PC-9 (cell line): ENCODE measurements around the gene OR8D1.

Experiments
- EZH2 ChIP-seq: fragments of 200-600 bp; sonication (generic); IDR thresholded peaks from 2 replicates; pipeline ENCODE4 v1.8.0; 2017; ENCODE audit warnings: antibody characterized with exemption, low read depth
- TF ChIP-seq, protein P1 (sequence below): fragments of 200-600 bp; sonication (generic); conservative IDR thresholded peaks from 2 replicates; pipeline ENCODE4 v1.6.1; 2017; ENCODE audit warnings: mixed run types, antibody characterized with exemption, mild to moderate bottlenecking, moderate library complexity

DNA sequence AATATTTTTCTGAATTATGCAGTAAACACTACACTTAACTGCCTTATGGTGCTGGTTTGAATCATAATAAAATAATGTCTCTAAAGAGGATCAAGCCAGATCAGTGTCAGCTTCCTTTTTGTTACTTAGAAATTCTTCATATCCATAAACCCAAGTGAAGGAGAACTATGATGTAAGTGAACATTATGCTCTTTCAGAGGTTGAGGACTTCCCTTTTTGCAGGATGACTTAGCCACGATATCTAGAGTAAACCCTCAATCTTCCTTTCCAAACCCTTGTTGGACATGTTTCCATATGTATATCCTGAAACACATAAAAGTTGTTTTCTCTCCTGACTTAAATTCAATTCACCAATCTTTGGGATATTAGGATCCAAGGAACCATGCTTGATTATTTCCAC is 19.1 kb downstream of the OR8D1 start:
- TF ChIP-seq, protein P1, sequence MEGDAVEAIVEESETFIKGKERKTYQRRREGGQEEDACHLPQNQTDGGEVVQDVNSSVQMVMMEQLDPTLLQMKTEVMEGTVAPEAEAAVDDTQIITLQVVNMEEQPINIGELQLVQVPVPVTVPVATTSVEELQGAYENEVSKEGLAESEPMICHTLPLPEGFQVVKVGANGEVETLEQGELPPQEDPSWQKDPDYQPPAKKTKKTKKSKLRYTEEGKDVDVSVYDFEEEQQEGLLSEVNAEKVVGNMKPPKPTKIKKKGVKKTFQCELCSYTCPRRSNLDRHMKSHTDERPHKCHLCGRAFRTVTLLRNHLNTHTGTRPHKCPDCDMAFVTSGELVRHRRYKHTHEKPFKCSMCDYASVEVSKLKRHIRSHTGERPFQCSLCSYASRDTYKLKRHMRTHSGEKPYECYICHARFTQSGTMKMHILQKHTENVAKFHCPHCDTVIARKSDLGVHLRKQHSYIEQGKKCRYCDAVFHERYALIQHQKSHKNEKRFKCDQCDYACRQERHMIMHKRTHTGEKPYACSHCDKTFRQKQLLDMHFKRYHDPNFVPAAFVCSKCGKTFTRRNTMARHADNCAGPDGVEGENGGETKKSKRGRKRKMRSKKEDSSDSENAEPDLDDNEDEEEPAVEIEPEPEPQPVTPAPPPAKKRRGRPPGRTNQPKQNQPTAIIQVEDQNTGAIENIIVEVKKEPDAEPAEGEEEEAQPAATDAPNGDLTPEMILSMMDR, result no peak
- no peak for TF ChIP-seq EZH2
